K562 (cell line): ENCODE measurements around the gene TRIM34. TPM values are rescaled to one million over a fixed set of nuclear protein-coding genes. Genes with fewer than 3 reads are reported as not detected.

Experiments used
- ATAC-seq: fragments of 200-7000 bp; cut with Tn5 transposase; 3 replicates; pipeline ENCODE4 v1.9.1; 2020; ENCODE audit warnings: moderate library complexity
- BruUV-seq: library from RNA; stranded (reverse); fragments of 400-500 nt; replicated peaks from 2 replicates; lab custom pipeline; 2021; lab: Mats Ljungman, UMichigan
- CTCF ChIA-PET: fragments of 300-600 bp; formaldehyde crosslinking; extraction: SDS; loops from one replicate; lab custom pipeline; 2021; ENCODE audit warnings: low intra/inter-chr PET ratio; lab: Yijun Ruan, JAX
- POLR2A ChIA-PET: fragments of 300-600, 350-650 bp; sonication (Branson Sonifier 250); formaldehyde crosslinking; extraction: SDS; loops from one replicate; lab custom pipeline; 2021; ENCODE audit warnings: antibody characterized with exemption, inconsistent platforms; lab: Yijun Ruan, JAX
- DNase-seq, 4 experiments: peaks; one replicate each; pipeline versions ENCODE4 v3.0.0 to v3.0.0-alpha.2; 2011 to 2018; ENCODE audit warnings: low spot score in 3 of 4, mixed read lengths in 3 of 4; ENCODE audit errors: extremely low read depth in 1 of 4
- FAIRE-seq: peaks from 2 replicates; lab custom pipeline; 2011; peaks lifted over from hg19 to GRCh38; lab: Jason Lieb, UNC
- H2AFZ ChIP-seq: 2 replicates; pipeline ENCODE4 v1.6.0; 2011; ENCODE audit warnings: low read depth, low read length, control low read depth, inconsistent platforms
- H3K27ac ChIP-seq: fragments of 200-600 bp; 3 replicates; pipeline ENCODE4 v1.8.0; 2011; ENCODE audit warnings: low read depth, mild to moderate bottlenecking, control low read depth, inconsistent platforms, low read length, moderate library complexity, mixed read lengths; ENCODE audit errors: extremely low read depth
- H3K27me3 ChIP-seq, 2 experiments: fragments of 300-600 bp in 1 of 2; 2 replicates in 1 of 2; 3 replicates in 1 of 2; pipeline versions ENCODE4 v1.6.0 to v1.8.0; 2011; ENCODE audit warnings: inconsistent platforms in 2 of 2, low read length in 2 of 2, mild to moderate bottlenecking in 1 of 2, mixed read lengths in 1 of 2, moderate library complexity in 1 of 2; ENCODE audit not compliant: control insufficient read depth in 2 of 2, insufficient read depth in 2 of 2
- H3K36me3 ChIP-seq: fragments of 300-600 bp; 3 replicates; pipeline ENCODE4 v1.8.0; 2011; ENCODE audit warnings: mild to moderate bottlenecking, low read length, inconsistent platforms; ENCODE audit not compliant: control insufficient read depth, insufficient read depth
- H3K4me1 ChIP-seq, 2 experiments: fragments of 200-600 bp in 1 of 2; replicated peaks in 1 of 2; 2 replicates in 1 of 2; 3 replicates in 1 of 2; pipeline versions ENCODE4 v1.5.1 to v1.8.0; 2011; ENCODE audit warnings: inconsistent platforms in 2 of 2, low read length in 2 of 2, mild to moderate bottlenecking in 1 of 2, mixed read lengths in 1 of 2, moderate library complexity in 1 of 2; ENCODE audit not compliant: control insufficient read depth in 2 of 2, insufficient read depth in 2 of 2
- H3K4me2 ChIP-seq: 2 replicates; pipeline ENCODE4 v1.6.1; 2011; ENCODE audit warnings: low read length, control low read depth, inconsistent platforms, mixed read lengths; ENCODE audit not compliant: insufficient read depth
- H3K4me3 ChIP-seq: fragments of 200-600 bp; sonication (generic), shearing (Covaris generic); 2 replicates; pipeline ENCODE4 v1.5.1; 2016; ENCODE audit warnings: control low read depth, inconsistent platforms
- H3K79me2 ChIP-seq: fragments of 200-600 bp; 3 replicates; pipeline ENCODE4 v1.8.0; 2011; ENCODE audit warnings: low read length, inconsistent platforms; ENCODE audit not compliant: control insufficient read depth, insufficient read depth
- H3K9ac ChIP-seq, 2 experiments: 2 replicates each; pipeline versions ENCODE4 v1.6.0 to v1.6.1; 2011; ENCODE audit warnings: low read depth in 2 of 2, low read length in 2 of 2, control low read depth in 1 of 2, inconsistent platforms in 1 of 2, mild to moderate bottlenecking in 1 of 2, mixed read lengths in 1 of 2; ENCODE audit not compliant: insufficient read depth in 1 of 2
- H3K9me1 ChIP-seq: one replicate; pipeline ENCODE4 v1.6.0; 2011; ENCODE audit warnings: inconsistent platforms, mild to moderate bottlenecking, low read length, moderate library complexity; ENCODE audit not compliant: control insufficient read depth, insufficient read depth
- H3K9me3 ChIP-seq: replicated peaks from 2 replicates; pipeline ENCODE4 v1.5.1; 2011; ENCODE audit warnings: low read depth, low read length, inconsistent platforms; ENCODE audit not compliant: control insufficient read depth, insufficient read depth
- H4K20me1 ChIP-seq: replicated peaks from 2 replicates; pipeline ENCODE4 v1.6.1; 2011; ENCODE audit warnings: low read length, inconsistent platforms, mixed read lengths; ENCODE audit not compliant: control insufficient read depth, insufficient read depth
- ERF ChIP-seq: fragments of 450-650 bp; formaldehyde crosslinking; IDR thresholded peaks from 2 replicates; pipeline ENCODE4 v1.4.0; 2020; ENCODE audit warnings: mild to moderate bottlenecking, mixed read lengths
- MEIS2 ChIP-seq: fragments of 450-650 bp; IDR thresholded peaks from 2 replicates; pipeline ENCODE4 v1.6.1; 2014; ENCODE audit warnings: mild to moderate bottlenecking; ENCODE audit not compliant: partially characterized antibody
- PML ChIP-seq: IDR thresholded peaks from 2 replicates; pipeline ENCODE4 v1.6.1; 2012; ENCODE audit warnings: low read length, inconsistent platforms
- ZNF23 ChIP-seq: fragments of 250-450 bp; sonication (Bioruptor Pico); IDR thresholded peaks from 2 replicates; pipeline ENCODE4 v1.4.0; 2020; ENCODE audit warnings: mild to moderate bottlenecking
- WGBS: fragments of 100-300 bp; shearing (Covaris generic); methylation state at CpG from one replicate; pipeline ENCODE4 v1.1.6; 2016; ENCODE audit warnings: low coverage, mixed read lengths; ENCODE audit not compliant: insufficient coverage; ENCODE audit errors: missing lambda C conversion rate; 5-methylcytosine and 5-hydroxymethylcytosine counted together
- in situ Hi-C: fragments of 300-500 bp; cut with MboI; formaldehyde crosslinking; loops from 4 replicates; pipeline ENCODE4 v1.15.0; 2018; ENCODE audit warnings: inconsistent platforms, mixed read lengths
- intact Hi-C: fragments of 100-400 bp; cut with micrococcal nuclease; formaldehyde crosslinking; loops from 2 replicates; pipeline ENCODE4 v1.14.2; 2022
- polyA plus RNA-seq, 8 experiments: library from polyadenylated mRNA; depleted of rRNA in 4 of 8; stranded (reverse) in 5 of 8; unstranded in 3 of 8; fragments of >200 nt; fragmentation: Nextera tagmentation in 2 of 8; fragmentation: Illumina TruSeq in 1 of 8; extraction: Ambion mirVana in 2 of 8; extraction: Trizol in 1 of 8; gene quantifications; 2 replicates each; pipeline versions ENCODE4 v1.2.1 to v1.2.3, GENCODE V29; 2011 to 2014; ENCODE audit warnings: inconsistent platforms in 1 of 8, missing spikeins in 1 of 8
- total RNA-seq, 7 experiments: library from RNA; depleted of rRNA in 6 of 7; stranded (reverse); fragments of >200 nt in 6 of 7; fragmentation: Illumina TruSeq in 2 of 7; extraction: Trizol in 2 of 7; gene quantifications; 2 replicates each; pipeline versions ENCODE4 v1.2.1 to v1.2.3, GENCODE V29; 2011 to 2021; ENCODE audit warnings: low replicate concordance in 1 of 7
- TF ChIP-seq, protein P1 (sequence below): fragments of 450-650 bp; IDR thresholded peaks from 2 replicates; pipeline ENCODE4 v1.6.1; 2016
- TF ChIP-seq, protein P2 (sequence below), 2 experiments: IDR thresholded peaks in 1 of 2; conservative IDR thresholded peaks in 1 of 2; 2 replicates each; pipeline ENCODE4 v1.6.1; 2016; ENCODE audit warnings: low read depth in 2 of 2, mild to moderate bottlenecking in 1 of 2, missing compliant biosample characterization in 1 of 2, missing genetic modification characterization in 1 of 2, moderate library complexity in 1 of 2

The TRIM34 gene
- total and polyA plus RNA-seq, 9 of the 15 experiments (the other 6 are each of a cell fraction or from before 2014, with no cell fraction given) = 0.31 to 2.9 (median 1.3) TPM

DNA sequence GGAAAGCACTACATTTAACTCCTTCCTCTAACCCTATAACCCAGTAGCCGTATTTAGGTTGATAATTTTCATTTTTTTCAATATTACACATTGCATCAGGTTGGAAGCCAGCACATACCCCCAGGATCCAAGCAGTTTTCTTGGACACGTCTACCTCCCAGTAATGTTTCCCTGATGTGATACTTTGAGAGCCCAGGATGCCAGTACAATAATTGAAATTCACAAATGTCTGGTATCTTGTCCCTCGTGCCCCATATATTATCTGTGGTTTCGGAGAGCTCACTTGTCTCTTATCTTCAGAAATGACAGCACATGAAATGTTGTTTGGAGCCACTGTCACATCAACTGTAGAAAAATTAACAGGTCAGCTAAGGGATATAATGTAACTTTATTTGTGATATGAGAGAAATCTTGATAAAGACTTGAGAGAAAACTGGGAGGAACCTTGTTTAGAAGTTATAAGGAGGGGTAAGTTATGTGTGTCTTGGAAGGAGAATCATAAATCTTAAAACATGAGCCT, 40.3 kb downstream of the TRIM34 start:
- peaks cover 3% of the 10 kb centered on the region for H3K9me1 ChIP-seq
- no peak overlapping the region for H3K9ac ChIP-seq
- no peak for ATAC-seq
- no peak for TF ChIP-seq PML
- TF ChIP-seq ERF (CRISPR knock-in tag) = no peak
- TF ChIP-seq, protein P1, sequence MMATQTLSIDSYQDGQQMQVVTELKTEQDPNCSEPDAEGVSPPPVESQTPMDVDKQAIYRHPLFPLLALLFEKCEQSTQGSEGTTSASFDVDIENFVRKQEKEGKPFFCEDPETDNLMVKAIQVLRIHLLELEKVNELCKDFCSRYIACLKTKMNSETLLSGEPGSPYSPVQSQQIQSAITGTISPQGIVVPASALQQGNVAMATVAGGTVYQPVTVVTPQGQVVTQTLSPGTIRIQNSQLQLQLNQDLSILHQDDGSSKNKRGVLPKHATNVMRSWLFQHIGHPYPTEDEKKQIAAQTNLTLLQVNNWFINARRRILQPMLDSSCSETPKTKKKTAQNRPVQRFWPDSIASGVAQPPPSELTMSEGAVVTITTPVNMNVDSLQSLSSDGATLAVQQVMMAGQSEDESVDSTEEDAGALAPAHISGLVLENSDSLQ = 0 out of 2 replicates have a peak, but pooled peaks have one; percentile 13
- peak; percentile 27 for TF ChIP-seq MEIS2
- TF ChIP-seq ZNF23 (CRISPR knock-in tag) = no peak
- TF ChIP-seq, protein P2, sequence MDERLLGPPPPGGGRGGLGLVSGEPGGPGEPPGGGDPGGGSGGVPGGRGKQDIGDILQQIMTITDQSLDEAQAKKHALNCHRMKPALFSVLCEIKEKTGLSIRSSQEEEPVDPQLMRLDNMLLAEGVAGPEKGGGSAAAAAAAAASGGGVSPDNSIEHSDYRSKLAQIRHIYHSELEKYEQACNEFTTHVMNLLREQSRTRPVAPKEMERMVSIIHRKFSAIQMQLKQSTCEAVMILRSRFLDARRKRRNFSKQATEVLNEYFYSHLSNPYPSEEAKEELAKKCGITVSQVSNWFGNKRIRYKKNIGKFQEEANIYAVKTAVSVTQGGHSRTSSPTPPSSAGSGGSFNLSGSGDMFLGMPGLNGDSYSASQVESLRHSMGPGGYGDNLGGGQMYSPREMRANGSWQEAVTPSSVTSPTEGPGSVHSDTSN (CRISPR knock-in tag; IDR thresholded peaks at IDR 0.05; ENCODE audit: low read depth) = no peak
- TF ChIP-seq, protein P2 (tag; conservative IDR thresholded peaks at IDR 0.05; ENCODE audit: low read depth) = peak; percentile 35; the same call in 1 of the 2 replicates
- TF ChIP-seq, all 486 proteins: peak for 3
- no peak overlapping the region for H2AFZ ChIP-seq
- no peak overlapping the region for H3K4me3 ChIP-seq
- FAIRE-seq = no peak
- no peaks in the 10 kb centered on the region for H3K9me3 ChIP-seq
- ChIA-PET CTCF (no interaction called here), POLR2A (interaction anchor here (0.7 to 1.0 kb wide), 2 partner anchors 13 to 54 kb away, joined by 3 read pairs; no protein-coding TSS in a partner anchor)
- in situ Hi-C loops (no loop called here), intact Hi-C loops (no loop called here)
- no peak for DNase-seq
- peaks cover 9% of the 10 kb centered on the region; the same call in 2 of the 3 replicates for H3K36me3 ChIP-seq
- no peaks in the 10 kb centered on the region for H3K27me3 ChIP-seq
- 42% methylated on average over 4 of the region's 4 CpGs for WGBS
- no peak overlapping the region for H3K27ac ChIP-seq
- no peaks in the 10 kb centered on the region for H4K20me1 ChIP-seq
- H3K79me2 ChIP-seq = no peaks in the 10 kb centered on the region
- H3K4me2 ChIP-seq = no peak overlapping the region
- peaks cover 0 to 10% of the 10 kb centered on the region in 2 experiments; a peak in 3 of 5 replicates for H3K4me1 ChIP-seq
- no TSS peak for BruUV-seq
